Tongue (tissue), 2 donors: ENCODE data around the gene CCDC154. TPM values are rescaled to one million over a fixed set of nuclear protein-coding genes. Genes with fewer than 3 reads are reported as not detected.
A peak's percentile ranks its signal among the peaks of the same experiment; 100 is the strongest.

ENCODE experiments used
- DNase-seq: peaks from one replicate; pipeline ENCODE4 v3.0.0-alpha.2; 2015
- total RNA-seq: library from RNA; depleted of rRNA; stranded (reverse); fragments of >200 nt; gene quantifications from one replicate; pipeline ENCODE4 v1.2.3, GENCODE V29; 2014

The CCDC154 gene
- total RNA-seq, 1 donor from 2014 or later = 0.51 TPM

GRCh38 chr16:1425616-1426370 lies 18.6 kb downstream of the CCDC154 start:
- no peak for DNase-seq

GRCh38 chr16:1424028-1424427 lies 20.3 kb downstream of the CCDC154 start:
- no peak for DNase-seq

- no peak for DNase-seq
Measured at GRCh38 chr16:1422076-1422475, 22.3 kb downstream of the CCDC154 start.

- DNase-seq = no peak
Measured at GRCh38 chr16:1420111-1420539, 24.2 kb downstream of the CCDC154 start.

DNA sequence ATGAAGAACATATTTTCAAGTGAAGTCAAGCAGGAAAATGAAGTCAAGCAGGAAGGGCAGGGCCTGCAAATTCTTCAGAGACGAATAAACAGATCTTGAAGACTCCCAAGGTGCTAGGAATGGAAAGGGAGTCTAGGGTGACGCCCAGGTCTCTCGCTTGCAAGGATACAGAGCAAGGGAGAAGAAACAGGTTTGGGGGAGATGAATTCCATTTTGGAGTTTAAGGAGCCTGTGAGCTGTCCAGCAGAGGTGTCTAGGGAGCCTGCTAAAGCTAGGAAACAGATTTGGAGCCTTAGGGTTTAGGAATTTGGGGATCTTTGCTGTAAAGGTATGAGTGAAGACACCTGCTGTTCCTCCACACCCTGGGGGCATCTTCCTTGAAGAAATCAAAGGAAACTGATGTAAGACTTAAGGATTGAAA lies 27.8 kb downstream of the CCDC154 start:
- DNase-seq = peak; percentile 19

- DNase-seq = peak; percentile 83
Measured at GRCh38 chr16:1414532-1415260, 29.7 kb downstream of the CCDC154 start, which contains the start of gene UNKL. UNKL (minus strand) TSS chr16:1414704; CDS start chr16:1414691, 13 bp downstream.

GRCh38 chr16:1413684-1414531 lies 30.4 kb downstream of the CCDC154 start:
- DNase-seq = peak; percentile 47

GRCh38 chr16:1412847-1413246 lies 31.5 kb downstream of the CCDC154 start:
- DNase-seq = no peak

GRCh38 chr16:1408171-1408837 lies 36.1 kb downstream of the CCDC154 start:
- peak; percentile 95 for DNase-seq

DNA sequence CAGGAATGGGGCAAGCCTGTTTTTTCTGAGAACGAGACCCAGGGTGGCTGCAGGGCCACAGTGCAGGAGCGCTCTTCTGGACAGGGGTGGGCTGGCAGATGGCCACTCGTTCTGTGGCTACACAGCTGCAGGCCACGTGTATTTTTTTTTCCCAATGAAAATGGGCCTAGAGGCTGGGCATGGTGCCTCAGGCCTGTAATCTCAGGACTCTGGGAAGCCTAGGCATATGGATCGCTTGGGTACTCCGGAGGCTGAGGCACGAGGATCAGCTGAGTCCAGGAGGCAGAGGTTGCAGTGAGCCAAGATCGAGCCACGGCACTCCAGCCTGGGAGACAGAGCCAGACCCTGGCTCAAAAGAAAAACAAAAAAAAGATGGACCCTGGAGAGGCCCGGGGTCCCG lies 36.6 kb downstream of the CCDC154 start:
- DNase-seq = peak; percentile 47

- no peak for DNase-seq
Measured at GRCh38 chr16:1403733-1404132, 40.6 kb downstream of the CCDC154 start.

- no peak for DNase-seq
Measured at GRCh38 chr16:1403036-1403435, 41.3 kb downstream of the CCDC154 start.

DNA sequence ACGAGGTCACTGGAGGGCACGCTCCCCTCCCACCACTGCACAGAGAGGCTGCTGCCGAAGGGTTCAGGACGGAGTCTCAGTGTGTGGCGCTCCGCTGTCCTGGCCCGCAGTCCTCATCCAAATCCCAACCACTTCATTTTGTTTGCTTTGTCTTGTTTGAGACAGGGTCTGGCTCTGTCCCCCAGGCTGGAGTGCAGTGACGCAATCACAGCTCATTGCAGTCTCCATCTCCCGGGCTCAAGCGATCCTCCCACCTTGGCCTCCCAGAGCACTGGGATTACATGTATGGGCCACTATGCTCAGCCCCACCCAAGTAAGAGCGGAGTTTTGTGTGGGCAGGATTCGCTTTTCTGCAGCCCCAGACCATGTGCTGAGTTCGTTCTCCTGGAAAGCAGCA lies 42.6 kb downstream of the CCDC154 start:
- DNase-seq = no peak

- DNase-seq = no peak
Measured at GRCh38 chr16:1401061-1401757, 43.1 kb downstream of the CCDC154 start.

GRCh38 chr16:1398826-1399581 lies 45.4 kb downstream of the CCDC154 start:
- DNase-seq = no peak

GRCh38 chr16:1398351-1398750 lies 46.0 kb downstream of the CCDC154 start:
- DNase-seq = no peak

GRCh38 chr16:1397779-1398178 lies 46.6 kb downstream of the CCDC154 start:
- DNase-seq = no peak

- DNase-seq = no peak
Measured at GRCh38 chr16:1395444-1396031, 48.8 kb downstream of the CCDC154 start.

GRCh38 chr16:1394367-1394951 lies 49.9 kb downstream of the CCDC154 start:
- DNase-seq = no peak
